Measurements from ENCODE around the gene CPEB2.
A peak's percentile ranks its signal among the peaks of the same experiment; 100 is the strongest.

Gene CPEB2

GRCh38 chr4:15001869-15002658 is at the start of gene CPEB2:
CPEB2 (plus strand) TSS chr4:15002481; CDS start chr4:15002674, 193 bp downstream.
- peak; percentile 99 for DNase-seq

- DNase-seq, result no peak
These were observed 43.8 kb upstream of the CPEB2 start for GRCh38 chr4:14958436-14958835.

- DNase-seq, result no peak
These were observed 41.0 kb upstream of the CPEB2 start for GRCh38 chr4:14961292-14961691.

- no peak for DNase-seq
These were observed 37.2 kb upstream of the CPEB2 start for GRCh38 chr4:14965071-14965470.

GRCh38 chr4:14967982-14968381 is 34.3 kb upstream of the CPEB2 start:
- DNase-seq, result no peak

- no peak for DNase-seq
These were observed 24.5 kb upstream of the CPEB2 start for GRCh38 chr4:14977830-14978229.

GRCh38 chr4:14984448-14984847 is 17.8 kb upstream of the CPEB2 start:
- no peak for DNase-seq

GRCh38 chr4:14985161-14985560 is 17.1 kb upstream of the CPEB2 start:
- DNase-seq, result no peak

- DNase-seq, result no peak
These were observed 16.4 kb upstream of the CPEB2 start for GRCh38 chr4:14985843-14986242.

- no peak for DNase-seq
These were observed 15.2 kb upstream of the CPEB2 start for GRCh38 chr4:14987054-14987453.

GRCh38 chr4:14990484-14990883 is 11.8 kb upstream of the CPEB2 start:
- no peak for DNase-seq

GRCh38 chr4:14994242-14994641 is 8.0 kb upstream of the CPEB2 start:
- DNase-seq, result no peak

GRCh38 chr4:15001248-15001868 is 923 bp upstream of the CPEB2 start:
- DNase-seq, result peak; percentile 92

- peak; percentile 88 for DNase-seq
These were observed 549 bp downstream of the CPEB2 start for GRCh38 chr4:15002659-15003400.

- DNase-seq, result no peak
These were observed 1.2 kb downstream of the CPEB2 start for GRCh38 chr4:15003401-15003890.

GRCh38 chr4:15003891-15004738 is 1.8 kb downstream of the CPEB2 start:
- DNase-seq, result no peak

GRCh38 chr4:15004739-15005301 is 2.5 kb downstream of the CPEB2 start:
- peak; percentile 69 for DNase-seq

GRCh38 chr4:15005474-15006115 is 3.3 kb downstream of the CPEB2 start:
- DNase-seq, result no peak

- DNase-seq, result no peak
These were observed 4.2 kb downstream of the CPEB2 start for GRCh38 chr4:15006416-15007024.

- DNase-seq, result no peak
These were observed 4.9 kb downstream of the CPEB2 start for GRCh38 chr4:15007201-15007600.

- no peak for DNase-seq
These were observed 7.8 kb downstream of the CPEB2 start for GRCh38 chr4:15010038-15010585.

All from T1000 (cell line).